ENCODE results near the gene AMIGO2. TPM values are rescaled to one million over a fixed set of nuclear protein-coding genes. Genes with fewer than 3 reads are reported as not detected.

AMIGO2 gene
- total RNA-seq, 2 donors from 2014 or later, result 15.1 to 18.2 TPM

DNA sequence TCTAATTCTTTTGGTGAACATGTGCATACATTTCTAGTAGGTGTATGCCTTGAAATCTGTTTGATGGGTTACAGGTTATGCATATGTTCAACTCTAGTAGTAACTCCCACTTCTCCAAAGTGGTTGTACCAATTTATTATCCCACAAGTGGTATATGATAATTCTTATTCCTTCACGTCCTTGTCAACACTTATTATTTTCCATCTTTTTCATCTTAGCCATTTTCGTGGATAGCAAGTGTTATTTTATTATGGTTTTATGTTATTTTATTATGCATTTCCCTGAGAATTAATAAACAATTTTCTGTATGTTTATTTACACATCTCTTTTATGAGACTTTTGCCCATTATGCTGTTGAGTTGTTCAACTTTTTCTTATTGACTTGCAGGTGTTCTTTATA, 11.2 kb upstream of the AMIGO2 start:
- peaks cover 2% of the 10 kb centered on the region in 2 donors for H3K36me3 Mint-ChIP-seq (ENCODE audit: insufficient read depth in 2 of 2)
- peaks cover 2% of the 10 kb centered on the region in 2 donors for H3K9me3 Mint-ChIP-seq
- DNase-seq (no peak), ATAC-seq (replicated peaks in 1 of 2) (no peak)
- H3K27ac Mint-ChIP-seq, result no peak overlapping the region
- H3K4me1 Mint-ChIP-seq (ENCODE audit: low read depth), result peaks cover 34% of the 10 kb centered on the region
- no peak overlapping the region for H3K4me3 Mint-ChIP-seq
- no peaks in the 10 kb centered on the region for H3K27me3 Mint-ChIP-seq (ENCODE audit: low read depth)

DNA sequence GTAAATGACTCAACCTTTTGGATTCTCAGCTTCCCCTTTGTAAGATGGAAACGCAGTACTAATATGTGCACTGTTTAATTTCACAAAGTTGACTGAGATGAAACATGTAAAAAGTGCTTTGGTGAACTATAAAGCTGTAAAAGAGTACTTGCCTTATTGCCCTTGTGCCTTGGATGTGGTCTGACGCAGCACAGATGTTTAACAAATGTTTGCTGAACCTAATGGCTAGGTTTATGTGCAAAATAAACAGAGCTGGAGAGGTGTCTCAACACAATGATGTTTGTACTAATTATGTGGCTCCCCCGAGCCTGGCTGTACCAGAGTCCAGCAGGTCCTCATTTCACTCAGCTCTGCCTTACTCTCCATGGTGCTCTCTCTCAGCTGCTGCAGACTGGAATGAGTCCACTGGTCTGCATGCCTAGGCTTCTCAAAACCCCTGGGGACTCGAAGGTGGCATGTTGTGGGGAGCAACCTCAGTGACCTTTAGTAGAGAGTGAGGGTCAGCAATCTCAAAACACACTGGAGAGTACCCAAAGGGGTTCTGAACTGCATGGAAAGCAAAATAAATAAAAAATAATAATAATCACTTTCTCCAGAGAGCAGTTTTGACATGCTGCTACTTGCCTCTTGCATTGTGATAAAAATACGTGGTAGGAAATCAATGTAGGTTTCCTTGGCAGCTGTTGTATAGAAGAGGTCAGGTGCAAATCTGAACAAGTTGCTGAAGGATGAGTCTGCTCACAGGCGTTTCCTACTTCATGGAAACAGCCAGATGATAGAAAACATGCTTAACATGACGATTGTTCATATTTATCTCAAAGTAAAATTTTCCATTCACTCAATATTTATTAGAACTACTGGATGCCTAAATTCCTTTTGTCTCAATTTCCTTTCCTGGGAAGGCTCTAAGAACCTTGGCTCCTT, 8.5 kb upstream of the AMIGO2 start:
- Mint-ChIP-seq H3K4me1 (ENCODE audit: low read depth) (peaks cover 41% of the 10 kb centered on the region), H3K9me3 (peaks cover 2% of the 10 kb centered on the region in 2 donors), H3K4me3 (no peak overlapping the region), H3K36me3 (ENCODE audit: insufficient read depth in 2 of 2) (peaks cover 2% of the 10 kb centered on the region in 2 donors), H3K27ac (no peak overlapping the region), H3K27me3 (ENCODE audit: low read depth) (no peaks in the 10 kb centered on the region)
- ATAC-seq (replicated peaks in 1 of 2) (no peak), DNase-seq (no peak)

DNA sequence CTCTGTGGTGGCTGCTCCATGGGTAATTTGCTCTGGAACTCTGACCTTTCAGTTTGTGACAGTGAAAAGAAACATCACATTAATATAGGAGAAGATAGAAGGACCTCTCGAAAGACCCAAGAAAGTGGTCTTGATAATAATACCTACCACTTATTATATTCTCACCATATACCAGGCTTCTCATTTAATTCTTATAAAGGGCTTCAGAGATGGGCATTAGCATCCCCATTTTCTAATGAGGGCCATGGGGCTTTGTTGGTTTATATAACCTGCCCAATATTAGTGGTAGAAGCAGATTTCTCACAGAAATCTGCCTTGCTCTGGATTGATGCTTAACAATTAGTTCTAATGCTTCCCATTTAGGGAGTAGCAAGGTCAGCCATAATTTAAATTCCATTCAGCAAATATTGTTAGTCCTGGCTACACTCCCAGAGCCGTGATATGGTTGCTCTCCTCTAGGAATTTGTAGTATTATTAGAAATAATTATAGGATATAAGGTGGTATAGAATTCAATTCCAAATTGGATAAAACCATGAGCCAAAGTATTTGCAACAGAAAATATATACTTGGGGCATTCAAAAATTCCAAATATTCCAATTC, 7.4 kb upstream of the AMIGO2 start:
- no peak for ATAC-seq (replicated peaks in 1 of 2)
- H3K36me3 Mint-ChIP-seq (ENCODE audit: insufficient read depth in 2 of 2), result peaks cover 2% of the 10 kb centered on the region in 2 donors

DNA sequence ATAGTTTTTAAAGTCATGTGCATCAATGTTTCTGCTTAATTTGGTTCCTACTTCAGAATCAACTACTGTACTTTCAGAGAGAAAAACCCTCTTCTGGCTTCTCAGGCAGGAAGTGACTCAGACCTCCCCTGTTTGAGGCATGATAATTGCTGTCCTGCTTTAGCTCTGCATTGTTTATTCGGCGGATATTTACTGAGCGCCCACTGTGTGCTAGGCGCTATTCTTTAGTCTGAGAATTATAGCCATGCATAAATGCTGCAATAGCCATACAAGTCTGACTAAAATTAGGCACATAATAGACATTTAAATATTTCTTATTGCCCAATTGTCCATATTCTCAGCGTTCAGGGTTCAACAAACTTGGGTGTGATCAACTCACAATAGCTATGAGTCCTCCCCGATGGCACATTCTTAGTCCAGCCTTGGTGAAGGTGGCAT, 6.1 kb upstream of the AMIGO2 start:
- Mint-ChIP-seq H3K4me1 (ENCODE audit: low read depth) (peaks cover 57% of the 10 kb centered on the region), H3K4me3 (peak overlapping the region; percentile 66 to 88), H3K27me3 (ENCODE audit: low read depth) (no peaks in the 10 kb centered on the region), H3K27ac (peak overlapping the region; percentile 96), H3K9me3 (peaks cover 2% of the 10 kb centered on the region in 2 donors), H3K36me3 (ENCODE audit: insufficient read depth in 2 of 2) (peaks cover 0 to 2% of the 10 kb centered on the region in 2 donors)
- ATAC-seq (replicated peaks in 1 of 2), result peak; percentile 86 to 87
- DNase-seq, result peak; percentile 47 to 54

More for the DNA sequence above, 7.4 kb upstream of the AMIGO2 start:
- Mint-ChIP-seq H3K4me3 (no peak overlapping the region), H3K27ac (no peak overlapping the region), H3K9me3 (peaks cover 2% of the 10 kb centered on the region in 2 donors), H3K4me1 (ENCODE audit: low read depth) (peaks cover 52% of the 10 kb centered on the region), H3K27me3 (ENCODE audit: low read depth) (no peaks in the 10 kb centered on the region)
- no peak for DNase-seq

DNA sequence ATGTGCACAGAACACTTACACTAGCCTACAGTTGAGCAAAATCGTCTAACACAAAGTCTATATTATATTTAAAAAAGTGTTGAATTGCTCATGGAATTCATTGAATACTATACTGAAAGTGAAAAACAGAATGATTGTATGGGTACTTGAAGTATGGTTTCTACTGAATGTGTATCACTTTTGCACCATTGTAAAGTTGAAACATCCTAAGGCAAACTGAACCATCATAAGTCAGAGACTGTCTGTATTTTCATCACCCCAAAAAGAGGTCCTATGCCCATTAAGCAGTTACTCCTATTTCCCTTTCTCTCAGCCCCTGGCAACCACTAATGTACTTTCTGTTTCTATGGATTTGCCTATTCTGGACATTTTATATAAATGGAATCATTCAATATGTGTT, 4.4 kb upstream of the AMIGO2 start:
- DNase-seq, result no peak
- no peaks in the 10 kb centered on the region for H3K9me3 Mint-ChIP-seq
- peaks cover 4 to 5% of the 10 kb centered on the region in 2 donors for H3K36me3 Mint-ChIP-seq (ENCODE audit: insufficient read depth in 2 of 2)
- peak; percentile 25 to 41 for ATAC-seq (replicated peaks in 1 of 2)
- peak overlapping the region; percentile 96 for H3K27ac Mint-ChIP-seq
- H3K4me1 Mint-ChIP-seq (ENCODE audit: low read depth), result peaks cover 57% of the 10 kb centered on the region
- H3K27me3 Mint-ChIP-seq (ENCODE audit: low read depth), result no peaks in the 10 kb centered on the region
- peak overlapping the region; percentile 66 to 88 for H3K4me3 Mint-ChIP-seq

DNA sequence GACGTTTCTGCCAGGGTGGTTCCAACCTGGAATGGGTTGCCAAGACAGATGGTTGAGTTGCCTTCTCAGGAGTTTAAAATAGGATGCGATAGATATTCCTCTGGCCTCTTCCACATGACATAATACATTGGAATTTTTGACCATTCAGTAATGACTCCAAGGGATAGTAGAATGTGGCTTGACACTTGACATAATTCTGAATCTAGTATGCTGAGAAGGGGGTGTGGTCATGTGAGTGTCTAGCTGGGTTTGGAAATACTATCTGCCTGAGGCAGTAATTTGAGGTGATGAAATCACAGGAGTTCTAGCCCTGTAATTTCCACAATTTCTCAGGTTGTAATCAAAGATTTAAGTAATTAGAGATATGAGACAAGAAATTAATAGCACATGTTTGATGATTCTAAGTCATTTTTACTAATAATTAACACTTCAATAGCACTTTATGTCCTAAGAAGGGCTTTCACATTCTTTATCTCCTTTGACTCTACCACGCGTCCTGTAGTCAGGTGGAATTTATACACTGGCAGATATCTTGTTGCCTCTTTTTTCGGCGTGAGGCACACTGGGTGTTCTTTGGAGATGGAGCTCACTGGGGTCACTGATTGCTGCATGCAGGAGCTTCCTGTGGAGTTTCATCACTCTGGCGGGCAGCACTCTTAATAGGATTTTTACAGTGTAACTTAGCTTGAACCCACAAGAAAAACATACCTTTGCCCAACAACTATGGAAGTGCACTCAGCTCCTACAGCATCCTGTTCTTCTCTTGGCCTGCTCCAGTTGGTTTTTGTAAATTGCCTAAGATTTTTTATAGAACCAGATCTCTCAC, 3.2 kb upstream of the AMIGO2 start:
- ATAC-seq (replicated peaks in 1 of 2) (no peak), DNase-seq (no peak)
- H3K27me3 Mint-ChIP-seq (ENCODE audit: low read depth), result no peaks in the 10 kb centered on the region
- H3K4me3 Mint-ChIP-seq, result peak overlapping the region; percentile 66 to 94
- H3K9me3 Mint-ChIP-seq, result no peaks in the 10 kb centered on the region
- H3K36me3 Mint-ChIP-seq (ENCODE audit: insufficient read depth in 2 of 2), result peaks cover 6 to 8% of the 10 kb centered on the region in 2 donors
- H3K27ac Mint-ChIP-seq, result peak overlapping the region; percentile 96
- H3K4me1 Mint-ChIP-seq (ENCODE audit: low read depth), result peaks cover 67% of the 10 kb centered on the region

DNA sequence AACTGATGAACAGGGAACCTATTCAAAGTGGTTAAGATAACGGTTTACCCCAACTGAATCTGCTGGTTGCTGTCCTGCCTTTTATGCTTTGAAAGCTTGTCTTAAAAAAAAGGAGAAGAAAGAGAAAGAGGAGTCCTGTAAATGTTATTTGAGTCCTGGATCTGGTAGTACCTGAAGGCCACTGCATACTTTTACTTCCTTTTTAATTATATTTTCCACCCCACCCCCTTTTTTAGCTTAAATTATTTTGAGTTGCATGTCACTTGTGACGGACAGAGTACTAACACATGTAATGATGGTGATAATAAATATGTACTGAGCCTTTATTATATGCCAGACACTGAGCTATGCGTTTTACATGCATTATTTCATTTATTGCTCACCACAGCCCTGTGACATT, 2.5 kb upstream of the AMIGO2 start:
- Mint-ChIP-seq H3K4me3 (peak overlapping the region in 1 of 2 donors; percentile 94), H3K36me3 (ENCODE audit: insufficient read depth in 2 of 2) (peaks cover 7 to 10% of the 10 kb centered on the region in 2 donors), H3K9me3 (no peaks in the 10 kb centered on the region), H3K27ac (no peak overlapping the region), H3K27me3 (ENCODE audit: low read depth) (no peaks in the 10 kb centered on the region), H3K4me1 (ENCODE audit: low read depth) (peaks cover 74% of the 10 kb centered on the region)
- DNase-seq (no peak), ATAC-seq (replicated peaks in 1 of 2) (no peak)

DNA sequence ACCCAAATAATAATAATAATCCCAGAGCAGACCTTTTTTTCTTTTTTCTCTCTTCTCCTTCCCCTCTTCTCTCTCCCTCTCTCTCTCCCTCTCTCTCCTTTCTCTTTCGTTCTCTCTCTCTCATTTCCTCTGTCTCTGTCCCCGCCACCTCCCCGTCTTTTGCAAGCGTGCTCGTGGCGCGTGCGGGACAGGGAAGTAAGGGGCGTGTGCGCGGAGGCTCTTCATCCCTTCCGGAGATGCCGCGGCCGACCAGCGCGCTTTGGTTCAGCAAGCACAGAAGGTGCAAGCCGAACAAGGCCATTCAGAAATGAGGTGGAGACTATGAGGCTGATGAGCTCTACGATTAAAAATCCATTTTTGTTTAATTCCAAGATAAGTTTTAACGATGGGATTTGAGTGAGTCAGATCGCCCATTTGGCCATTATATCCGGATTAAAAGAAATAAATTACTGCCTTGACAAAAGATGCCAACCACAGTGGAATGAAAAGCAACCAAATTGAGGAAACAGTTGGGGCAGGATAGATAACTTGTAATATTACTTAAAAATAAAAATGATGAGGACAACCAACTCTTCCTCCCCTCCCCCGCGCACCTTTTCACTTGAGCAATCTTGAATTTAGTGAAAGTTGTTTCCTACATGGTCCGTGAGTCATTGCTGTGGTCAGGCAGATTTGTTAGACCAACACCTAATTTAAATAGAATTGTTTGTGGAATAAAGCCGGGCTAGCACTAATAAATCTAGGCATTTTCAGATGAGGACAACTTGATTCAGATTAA, 1.2 kb upstream of the AMIGO2 start:
- H3K36me3 Mint-ChIP-seq (ENCODE audit: insufficient read depth in 2 of 2), result peaks cover 7 to 10% of the 10 kb centered on the region in 2 donors
- DNase-seq, result peak; percentile 65 to 70
- peak; percentile 43 to 50 for ATAC-seq (replicated peaks in 1 of 2)
- H3K4me1 Mint-ChIP-seq (ENCODE audit: low read depth), result peaks cover 76% of the 10 kb centered on the region
- no peaks in the 10 kb centered on the region for H3K27me3 Mint-ChIP-seq (ENCODE audit: low read depth)
- peak overlapping the region; percentile 89 to 94 for H3K4me3 Mint-ChIP-seq
- H3K9me3 Mint-ChIP-seq, result no peaks in the 10 kb centered on the region
- peak overlapping the region; percentile 93 for H3K27ac Mint-ChIP-seq

DNA sequence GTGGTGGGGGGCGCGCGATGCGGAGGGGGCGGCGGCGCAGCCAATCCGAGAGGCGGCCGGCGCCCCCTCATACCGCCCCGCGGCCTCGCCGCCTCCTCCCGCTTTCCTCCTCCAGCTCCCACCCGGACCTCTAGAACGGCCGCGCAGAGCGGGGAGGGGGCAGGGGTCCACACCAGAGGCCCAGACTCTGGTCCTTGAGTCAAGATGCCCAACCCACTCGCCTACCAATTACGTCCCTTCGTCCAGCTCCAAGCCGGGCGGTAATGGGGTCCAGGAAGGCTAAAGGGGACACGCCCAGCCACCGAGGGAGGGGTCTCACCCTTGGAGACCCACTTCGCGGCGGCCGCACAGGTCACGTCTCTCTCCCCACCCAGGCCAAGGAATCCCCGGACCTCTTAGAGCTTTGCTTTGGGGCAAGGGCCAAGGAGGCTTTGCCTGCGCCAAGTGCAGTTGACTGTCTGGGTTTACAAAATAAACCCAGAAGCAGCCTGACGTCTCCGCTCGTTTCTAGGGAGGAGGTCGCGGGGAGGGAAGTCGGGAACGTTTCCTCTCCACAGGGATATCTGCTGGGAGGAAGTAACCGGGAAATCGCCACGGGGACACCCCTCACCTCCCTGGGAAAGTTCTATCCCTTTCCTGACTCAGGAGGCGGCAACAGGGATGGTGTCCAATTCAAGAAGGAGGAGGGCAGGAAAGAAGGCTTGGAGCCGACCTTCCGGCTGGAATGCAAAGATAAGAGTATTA, 394 bp upstream of the AMIGO2 start:
- Mint-ChIP-seq H3K9me3 (no peaks in the 10 kb centered on the region), H3K27me3 (ENCODE audit: low read depth) (no peaks in the 10 kb centered on the region), H3K36me3 (ENCODE audit: insufficient read depth in 2 of 2) (peaks cover 7 to 10% of the 10 kb centered on the region in 2 donors), H3K27ac (peak overlapping the region; percentile 93), H3K4me1 (ENCODE audit: low read depth) (peaks cover 76% of the 10 kb centered on the region), H3K4me3 (peak overlapping the region; percentile 89 to 94)
- ATAC-seq (replicated peaks in 1 of 2) (peak; percentile 41 to 47), DNase-seq (peak; percentile 45 to 47)

DNA sequence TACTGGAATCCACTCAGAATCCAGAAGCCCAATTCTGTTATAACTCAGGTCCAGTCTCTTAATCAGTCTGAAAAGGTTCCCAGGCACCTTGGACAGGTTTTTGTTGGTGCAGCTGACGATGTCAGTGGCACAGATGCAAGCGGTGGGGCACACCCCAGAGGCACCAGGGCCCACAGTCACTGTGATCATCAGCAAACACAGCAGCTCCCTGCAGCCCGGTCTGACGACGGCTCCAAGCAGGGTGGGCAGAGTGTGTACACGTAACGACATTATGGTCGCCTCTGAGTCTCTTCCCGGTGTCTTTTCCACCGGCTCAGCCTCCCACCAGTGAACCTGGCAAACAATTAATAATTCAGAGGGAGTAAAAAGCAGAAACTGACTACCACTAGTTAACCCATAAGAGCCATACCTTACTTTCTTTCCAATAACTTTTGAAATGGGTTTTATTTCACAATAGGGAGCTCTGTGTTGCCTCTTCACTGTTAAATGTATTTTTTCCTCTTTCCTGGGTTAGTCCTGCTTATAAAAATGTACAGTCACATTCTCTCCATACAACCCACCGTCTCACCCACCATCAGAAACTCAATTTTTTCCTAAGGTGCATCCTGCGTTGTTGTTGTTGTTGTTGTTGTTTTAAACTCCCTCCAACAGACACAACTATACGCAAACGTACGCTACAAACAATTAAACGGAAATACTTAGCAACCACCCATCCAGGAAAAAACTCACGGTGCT, 859 bp downstream of the AMIGO2 start:
- ATAC-seq (replicated peaks in 1 of 2) (peak; percentile 50 to 53), DNase-seq (peak; percentile 50 to 61)
- H3K27ac Mint-ChIP-seq, result peak overlapping the region; percentile 100
- H3K4me3 Mint-ChIP-seq, result peak overlapping the region; percentile 98
- no peaks in the 10 kb centered on the region for H3K27me3 Mint-ChIP-seq (ENCODE audit: low read depth)
- peaks cover 68% of the 10 kb centered on the region for H3K4me1 Mint-ChIP-seq (ENCODE audit: low read depth)
- H3K9me3 Mint-ChIP-seq, result no peaks in the 10 kb centered on the region
- H3K36me3 Mint-ChIP-seq (ENCODE audit: insufficient read depth in 2 of 2), result peaks cover 7 to 10% of the 10 kb centered on the region in 2 donors

DNA sequence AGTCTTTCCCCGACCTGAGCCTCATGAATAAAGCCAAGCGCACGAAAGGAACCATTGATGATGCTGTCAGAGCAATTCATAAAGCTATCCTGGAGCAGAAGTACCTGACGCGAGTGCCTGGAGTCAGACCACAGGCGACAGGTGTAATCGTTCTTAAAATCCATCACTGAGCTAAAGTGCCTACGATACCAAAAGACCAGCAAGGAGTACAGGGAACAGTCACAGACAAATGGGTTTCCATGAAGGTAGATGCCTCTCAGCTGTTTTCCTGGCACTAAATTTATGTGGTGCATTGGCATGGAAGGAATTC, 1.7 kb downstream of the AMIGO2 start:
- no peaks in the 10 kb centered on the region for H3K27me3 Mint-ChIP-seq (ENCODE audit: low read depth)
- H3K4me3 Mint-ChIP-seq, result peak overlapping the region; percentile 98
- peaks cover 59% of the 10 kb centered on the region for H3K4me1 Mint-ChIP-seq (ENCODE audit: low read depth)
- H3K9me3 Mint-ChIP-seq, result no peaks in the 10 kb centered on the region
- peaks cover 7 to 10% of the 10 kb centered on the region in 2 donors for H3K36me3 Mint-ChIP-seq (ENCODE audit: insufficient read depth in 2 of 2)
- peak overlapping the region; percentile 100 for H3K27ac Mint-ChIP-seq
- DNase-seq (no peak), ATAC-seq (replicated peaks in 1 of 2) (no peak)

All from activated T-cell treated with anti-CD3 and anti-CD28 coated beads, Interleukin-2, amount 50 U/mL, for 72 hours (primary cell).